WERI-Rb-1 (cell line): ENCODE measurements around the gene SEMA5A.

Source experiments
- DNase-seq: peaks from one replicate; pipeline ENCODE4 v3.0.0-alpha.2; 2020
- H3K27ac ChIP-seq: fragments of 250-450 bp; sonication (Bioruptor Pico); 2 replicates; pipeline ENCODE4 v1.5.1; 2020; ENCODE audit warnings: mild to moderate bottlenecking, moderate library complexity
- H3K27me3 ChIP-seq: fragments of 250-450 bp; sonication (Bioruptor Pico); 2 replicates; pipeline ENCODE4 v1.5.1; 2021; ENCODE audit warnings: mild to moderate bottlenecking, low read depth, moderate library complexity; ENCODE audit not compliant: insufficient read depth, severe bottlenecking
- H3K36me3 ChIP-seq: fragments of 250-450 bp; sonication (Bioruptor Pico); 2 replicates; pipeline ENCODE4 v1.5.1; 2020; ENCODE audit warnings: mild to moderate bottlenecking, moderate library complexity
- H3K4me3 ChIP-seq: 2 replicates; pipeline ENCODE4 v1.5.1; 2011; ENCODE audit warnings: low read depth, mild to moderate bottlenecking, control low read depth, low read length
- H3K9me3 ChIP-seq: fragments of 250-450 bp; sonication (Bioruptor Pico); 2 replicates; pipeline ENCODE4 v1.5.1; 2021; ENCODE audit warnings: mild to moderate bottlenecking, moderate library complexity; ENCODE audit not compliant: severe bottlenecking
- TF ChIP-seq, protein P1 (sequence below): IDR thresholded peaks from 2 replicates; pipeline ENCODE4 v1.5.1; 2011; ENCODE audit warnings: low read depth, mild to moderate bottlenecking, control low read depth, inconsistent platforms, low read length

SEMA5A gene

DNA sequence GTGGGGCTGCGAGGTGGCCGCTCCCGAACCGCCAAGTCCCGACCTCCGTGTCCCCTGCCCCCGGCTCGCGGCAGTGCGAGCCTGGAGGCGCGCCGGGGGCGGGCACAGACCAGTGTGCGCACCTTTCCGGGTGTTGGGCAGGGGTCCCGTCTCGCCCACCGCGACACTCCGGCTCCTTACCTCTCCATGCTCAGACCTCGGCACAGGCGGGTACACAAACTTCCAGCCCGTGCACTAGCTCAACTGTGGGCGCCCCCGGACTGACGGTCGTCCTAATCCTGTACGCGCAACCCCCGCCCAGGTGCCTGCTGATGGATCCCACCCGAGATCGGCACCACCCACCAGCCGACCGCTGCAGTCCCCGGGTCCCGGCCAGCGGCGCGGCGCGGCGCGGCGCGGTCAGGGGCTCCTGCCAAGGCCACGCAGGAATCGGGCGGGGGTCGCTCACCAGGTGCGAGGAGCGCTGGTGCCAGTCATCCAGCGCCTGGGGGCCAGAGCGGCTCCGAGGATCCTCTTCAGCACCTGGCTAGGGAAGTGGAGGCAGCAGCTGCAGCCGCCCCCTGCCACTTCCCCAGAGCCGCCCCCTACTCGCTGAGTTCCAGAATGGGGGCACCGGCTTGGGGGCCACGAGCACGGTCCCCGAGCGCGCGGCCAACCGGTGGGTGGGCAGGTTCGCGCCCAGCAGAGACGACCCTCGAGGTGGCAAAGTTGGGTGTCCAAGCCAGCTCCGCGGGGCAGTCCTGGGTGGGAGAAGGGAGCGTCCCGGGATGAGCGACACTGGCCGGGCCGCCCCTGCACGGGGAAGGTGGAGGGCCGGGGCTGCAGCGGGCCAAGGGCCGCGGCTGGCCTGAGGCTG lies 511 bp downstream of the SEMA5A start:
- Histone ChIP-seq H3K9me3 (no peaks in the 10 kb centered on the region), H3K27me3 (no peaks in the 10 kb centered on the region), H3K36me3 (peaks cover 8% of the 10 kb centered on the region), H3K4me3 (peak overlapping the region; percentile 85), H3K27ac (peak overlapping the region; percentile 59)
- TF ChIP-seq, protein P1, sequence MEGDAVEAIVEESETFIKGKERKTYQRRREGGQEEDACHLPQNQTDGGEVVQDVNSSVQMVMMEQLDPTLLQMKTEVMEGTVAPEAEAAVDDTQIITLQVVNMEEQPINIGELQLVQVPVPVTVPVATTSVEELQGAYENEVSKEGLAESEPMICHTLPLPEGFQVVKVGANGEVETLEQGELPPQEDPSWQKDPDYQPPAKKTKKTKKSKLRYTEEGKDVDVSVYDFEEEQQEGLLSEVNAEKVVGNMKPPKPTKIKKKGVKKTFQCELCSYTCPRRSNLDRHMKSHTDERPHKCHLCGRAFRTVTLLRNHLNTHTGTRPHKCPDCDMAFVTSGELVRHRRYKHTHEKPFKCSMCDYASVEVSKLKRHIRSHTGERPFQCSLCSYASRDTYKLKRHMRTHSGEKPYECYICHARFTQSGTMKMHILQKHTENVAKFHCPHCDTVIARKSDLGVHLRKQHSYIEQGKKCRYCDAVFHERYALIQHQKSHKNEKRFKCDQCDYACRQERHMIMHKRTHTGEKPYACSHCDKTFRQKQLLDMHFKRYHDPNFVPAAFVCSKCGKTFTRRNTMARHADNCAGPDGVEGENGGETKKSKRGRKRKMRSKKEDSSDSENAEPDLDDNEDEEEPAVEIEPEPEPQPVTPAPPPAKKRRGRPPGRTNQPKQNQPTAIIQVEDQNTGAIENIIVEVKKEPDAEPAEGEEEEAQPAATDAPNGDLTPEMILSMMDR, result no peak
- DNase-seq, result peak; percentile 41

DNA sequence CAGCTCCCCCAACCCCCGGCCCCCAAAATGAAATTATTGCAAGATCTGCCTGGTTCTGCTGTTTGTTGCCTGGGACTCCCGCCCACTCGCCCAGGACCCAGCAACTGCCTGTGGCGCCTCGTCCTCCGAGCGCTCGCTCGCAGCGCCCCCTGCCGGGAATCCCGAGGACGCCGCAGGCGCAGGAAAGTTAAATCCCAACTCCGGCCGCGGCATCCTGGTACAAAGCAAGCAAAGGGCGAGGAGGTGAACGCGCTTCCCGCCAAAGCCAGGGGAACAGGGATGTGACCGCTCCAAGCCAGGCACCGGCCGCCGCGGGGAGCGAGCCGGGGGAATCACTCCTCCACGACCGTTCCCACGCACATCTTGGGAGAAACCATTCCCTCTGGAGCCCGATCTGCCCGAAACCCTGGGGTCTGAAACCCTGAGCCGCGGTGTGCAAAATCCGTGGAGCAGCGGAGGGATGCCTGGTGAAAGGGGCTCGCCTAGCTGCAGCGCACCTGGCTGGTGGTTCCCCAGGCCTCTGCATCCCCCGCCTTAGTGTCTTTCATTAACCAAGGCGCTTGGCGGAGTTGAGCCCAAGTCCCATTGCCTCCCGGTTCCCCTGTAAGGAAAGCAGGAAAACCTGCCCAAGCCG lies 1.3 kb downstream of the SEMA5A start:
- TF ChIP-seq, protein P1, result peak; percentile 94
- H3K27ac ChIP-seq, result peak overlapping the region; percentile 51
- no peaks in the 10 kb centered on the region for H3K27me3 ChIP-seq
- DNase-seq, result peak; percentile 94
- H3K9me3 ChIP-seq, result no peaks in the 10 kb centered on the region
- H3K4me3 ChIP-seq, result peak overlapping the region; percentile 85
- H3K36me3 ChIP-seq, result peaks cover 8% of the 10 kb centered on the region

DNA sequence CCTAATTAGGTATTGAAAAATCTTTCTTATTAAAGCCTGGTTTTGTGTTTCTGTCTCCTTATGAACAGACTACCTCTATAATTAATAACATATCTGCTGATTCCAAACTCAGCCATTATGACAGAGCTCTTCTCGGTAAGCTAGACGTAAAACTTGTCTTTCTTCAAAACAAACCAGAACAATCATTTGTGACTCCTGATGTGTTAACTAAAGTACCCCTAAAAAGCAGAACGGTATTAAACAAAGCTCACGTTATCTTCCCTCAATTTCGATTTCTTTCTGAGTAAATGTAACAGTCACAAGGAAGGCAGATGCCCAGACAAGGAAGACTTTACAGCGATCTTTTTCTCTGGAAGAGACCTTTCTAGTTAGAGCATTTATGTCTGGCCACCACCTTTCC lies 1.8 kb downstream of the SEMA5A start:
- Histone ChIP-seq H3K36me3 (peaks cover 4% of the 10 kb centered on the region), H3K9me3 (no peaks in the 10 kb centered on the region), H3K27ac (peak overlapping the region; percentile 51), H3K4me3 (peak overlapping the region; percentile 85), H3K27me3 (no peaks in the 10 kb centered on the region)
- no peak for DNase-seq
- TF ChIP-seq, protein P1, result no peak

DNA sequence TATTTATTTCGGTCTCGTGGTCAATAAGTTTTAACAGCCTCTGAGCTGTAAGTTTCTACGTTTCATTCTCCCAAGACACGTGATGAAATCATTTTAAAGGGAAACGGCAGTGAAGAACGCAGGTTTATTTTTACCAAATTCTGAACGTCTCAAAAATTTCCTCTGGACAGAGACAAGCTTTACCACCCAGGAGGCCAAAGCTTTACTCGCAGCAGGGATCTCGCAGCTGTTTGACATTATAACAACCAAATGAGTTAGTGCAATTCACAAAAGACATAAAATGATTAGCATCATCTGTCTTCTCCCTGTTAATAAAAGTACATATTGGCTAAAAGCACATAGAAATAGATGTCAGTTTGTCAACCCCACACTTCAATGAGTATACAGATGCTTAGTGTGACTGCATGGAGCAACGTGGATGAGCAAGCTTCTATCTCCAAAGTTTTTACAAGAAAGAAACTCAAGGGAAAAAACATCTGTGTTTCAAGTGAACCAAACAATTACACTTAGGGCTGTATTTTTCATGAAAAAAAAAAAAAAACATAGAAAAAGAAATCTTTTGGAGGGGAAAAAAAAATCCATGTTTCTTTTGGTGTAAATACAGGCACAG lies 2.5 kb downstream of the SEMA5A start:
- Histone ChIP-seq H3K9me3 (no peaks in the 10 kb centered on the region), H3K4me3 (no peak overlapping the region), H3K27ac (no peak overlapping the region), H3K27me3 (no peaks in the 10 kb centered on the region), H3K36me3 (no peaks in the 10 kb centered on the region)
- TF ChIP-seq, protein P1, result no peak
- DNase-seq, result no peak

DNA sequence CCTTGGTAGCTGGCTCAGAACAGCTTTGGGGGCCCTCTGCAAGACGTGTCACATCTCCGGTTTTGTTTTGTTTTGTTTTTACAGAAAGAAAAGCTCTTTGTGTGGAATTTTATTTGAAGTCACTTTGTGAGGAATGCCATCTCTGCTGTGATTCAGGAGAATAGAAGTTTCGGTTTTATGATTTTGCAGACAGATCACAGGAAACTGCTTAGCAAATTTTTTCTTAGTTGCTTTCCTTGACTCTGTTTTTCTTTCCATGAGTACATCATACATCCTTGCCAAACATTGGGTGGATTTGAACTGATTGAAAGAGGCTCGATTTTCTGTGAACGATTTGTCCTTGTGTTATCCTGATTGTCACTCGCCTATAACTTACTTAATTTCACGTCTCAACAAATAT lies 5.1 kb downstream of the SEMA5A start:
- no peak overlapping the region for H3K27ac ChIP-seq
- H3K27me3 ChIP-seq, result no peaks in the 10 kb centered on the region
- no peak for DNase-seq
- H3K9me3 ChIP-seq, result no peaks in the 10 kb centered on the region
- no peak overlapping the region for H3K4me3 ChIP-seq
- H3K36me3 ChIP-seq, result no peaks in the 10 kb centered on the region
- TF ChIP-seq, protein P1, result no peak
